Stimulated activated CD4-positive, alpha-beta T cell treated with anti-CD3 and anti-CD28 coated beads, Interleukin-1b, Interleukin-23, amount 100 ng/mL, for 48 hours (primary cell): ENCODE measurements around the gene HADH.
A peak's percentile ranks its signal among the peaks of the same experiment; 100 is the strongest.
"Not testable (repeated sequence)": the region's sequence is repeated elsewhere in the genome, so short reads cannot be mapped to it uniquely, and the experiment has no call there.

ENCODE experiments used
- DNase-seq: peaks from one replicate; pipeline ENCODE4 v3.0.0-alpha.2; 2020

The HADH gene

DNA sequence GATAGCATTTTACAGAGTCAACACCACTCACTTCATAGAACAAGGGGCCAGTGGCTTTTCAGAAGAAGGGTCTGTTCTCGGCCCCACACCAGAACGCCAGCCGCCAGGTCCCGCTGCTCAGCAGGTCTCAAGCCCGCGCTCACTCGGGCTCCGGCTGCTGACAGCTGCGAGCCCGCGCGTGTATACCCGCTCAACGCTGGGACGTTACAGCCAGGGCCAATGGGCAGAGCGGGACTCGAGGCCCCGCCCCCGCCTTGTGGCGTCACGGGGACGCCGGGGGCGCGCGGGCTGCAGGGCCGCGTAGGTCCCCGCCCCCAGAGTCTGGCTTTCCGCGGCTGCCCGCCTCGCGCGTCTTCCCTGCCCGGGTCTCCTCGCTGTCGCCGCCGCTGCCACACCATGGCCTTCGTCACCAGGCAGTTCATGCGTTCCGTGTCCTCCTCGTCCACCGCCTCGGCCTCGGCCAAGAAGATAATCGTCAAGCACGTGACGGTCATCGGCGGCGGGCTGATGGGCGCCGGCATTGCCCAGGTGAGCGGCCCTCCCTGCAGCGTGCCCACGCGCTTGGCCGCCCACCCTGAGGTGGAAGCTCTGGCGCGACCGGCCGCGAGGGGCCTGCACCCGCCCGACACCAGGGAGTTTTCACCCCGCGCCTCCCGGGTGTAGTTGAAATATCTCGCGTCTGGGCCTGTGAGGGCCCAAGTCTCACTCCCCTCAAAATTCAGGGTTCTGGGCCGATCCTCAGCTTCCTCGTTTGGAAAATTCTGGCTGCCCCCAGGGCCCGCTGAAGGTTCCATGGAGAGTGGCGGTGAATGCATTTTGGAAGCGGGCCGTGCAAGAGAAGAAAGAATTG, at the start of gene HADH:
HADH (plus strand) TSS at position 353 of the 850 bp plus-strand sequence; CDS start at position 397, 44 bp downstream.
- peak; percentile 93 for DNase-seq

DNA sequence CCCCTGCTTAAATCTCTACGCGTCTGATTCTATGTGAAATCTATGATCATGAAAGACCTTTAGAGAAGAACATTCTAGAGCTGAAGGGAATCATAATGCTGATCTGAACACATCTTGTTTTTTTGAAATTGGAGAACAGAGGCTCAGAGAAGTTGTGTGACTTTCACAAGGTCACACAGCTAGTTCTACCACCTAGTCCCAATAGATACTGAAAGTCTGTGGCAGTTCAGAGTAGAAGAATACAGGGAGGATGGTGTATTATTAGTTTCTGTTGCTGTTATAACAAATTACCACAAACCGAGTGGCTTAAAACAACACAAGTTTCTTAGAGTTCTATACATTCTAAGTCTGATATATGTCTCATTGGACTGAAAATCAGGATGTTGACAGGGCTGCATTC, 43.9 kb upstream of the HADH start:
- no peak for DNase-seq

DNA sequence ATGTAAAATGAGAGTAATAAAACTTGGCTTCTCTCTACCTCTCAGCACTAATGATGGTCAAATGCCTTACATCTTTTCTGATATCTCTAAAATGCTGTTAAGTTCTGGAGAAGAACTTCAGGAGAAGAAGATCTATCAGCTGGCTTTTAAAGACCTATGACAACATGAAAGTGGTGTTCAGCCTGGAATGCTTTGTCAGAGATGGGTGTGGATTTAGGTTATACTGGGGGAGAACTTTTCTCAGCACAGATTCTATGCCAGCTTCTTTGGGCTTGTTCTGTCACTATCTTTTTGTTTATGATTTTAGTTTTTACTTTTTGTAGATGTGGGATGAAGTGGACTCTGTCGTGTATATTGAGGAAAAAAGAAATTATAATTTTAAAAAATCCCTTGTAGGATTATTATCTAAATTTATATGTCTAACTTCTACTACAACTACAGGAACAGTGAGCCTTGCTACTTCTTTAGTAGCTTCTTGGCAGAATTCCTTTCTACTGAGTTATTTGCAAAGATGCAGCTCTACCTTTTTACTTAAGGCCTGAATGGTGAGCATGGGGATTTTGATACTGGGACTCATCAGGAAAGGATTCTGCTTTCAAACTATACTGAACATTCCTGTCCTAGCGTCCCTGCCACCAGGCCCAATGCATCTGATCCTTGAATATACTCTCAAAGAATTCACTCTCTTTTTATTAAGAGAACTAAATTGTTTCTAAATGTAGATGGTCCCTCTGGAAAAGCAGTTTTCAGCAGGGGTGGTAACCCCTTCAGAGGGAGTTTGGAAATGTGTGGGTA, 38.7 kb upstream of the HADH start:
- no peak for DNase-seq

DNA sequence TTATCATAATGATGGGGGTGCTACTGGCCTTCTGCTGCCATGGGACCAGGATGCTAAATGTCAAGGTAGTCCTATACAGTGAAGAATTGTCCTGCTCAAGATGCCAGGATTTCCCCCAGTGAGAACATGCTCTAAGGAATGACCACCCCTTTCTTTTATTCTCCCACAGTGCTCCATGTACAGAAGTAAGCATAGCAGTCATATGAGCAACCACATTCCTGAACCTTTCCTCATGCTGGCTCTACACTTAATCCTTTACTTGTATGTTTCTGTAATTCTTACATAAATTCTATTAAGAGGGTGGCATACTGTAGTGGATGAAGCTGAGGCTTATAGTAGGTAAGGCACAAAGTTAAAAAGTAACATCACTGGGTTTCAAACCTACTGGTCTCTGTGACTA, 38.1 kb upstream of the HADH start:
- DNase-seq, result no peak

DNA sequence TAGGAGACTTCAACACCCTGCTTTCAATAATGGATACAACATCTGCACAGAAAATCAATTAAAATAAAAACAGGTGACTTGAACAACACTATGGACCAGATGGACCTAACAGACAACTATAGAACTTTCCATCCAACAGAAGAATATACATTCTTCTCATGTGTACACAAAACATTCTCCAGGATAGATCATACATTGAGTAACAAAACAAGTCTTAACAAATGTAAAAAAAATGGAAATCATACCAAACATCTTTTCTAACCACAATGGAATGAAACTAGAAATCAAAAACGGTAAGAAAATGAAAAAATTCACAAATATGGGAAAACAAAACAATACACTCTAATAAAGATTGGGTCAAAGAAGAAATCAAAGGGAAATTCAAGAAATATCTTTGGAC, 33.7 kb upstream of the HADH start:
- DNase-seq, result no peak

DNA sequence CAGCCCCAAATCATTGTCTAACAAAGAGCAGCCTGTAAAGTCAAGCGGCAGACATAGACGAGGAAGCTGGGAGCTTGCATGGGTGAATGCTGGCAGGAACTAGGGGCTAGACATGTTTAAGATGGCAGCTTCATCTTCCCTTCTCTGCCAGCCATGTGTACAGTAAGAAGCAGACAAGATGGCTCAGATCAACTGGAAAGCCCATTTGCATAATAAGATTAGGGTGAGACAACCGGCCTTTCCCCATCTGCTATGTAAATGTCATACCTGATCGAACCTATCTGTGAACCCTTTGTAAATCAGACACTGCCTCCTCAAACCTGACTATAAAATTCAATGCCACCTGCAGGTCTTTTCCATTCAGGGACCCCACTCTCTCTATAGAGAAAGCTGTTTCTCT, 22.8 kb upstream of the HADH start:
- DNase-seq, result no peak

DNA sequence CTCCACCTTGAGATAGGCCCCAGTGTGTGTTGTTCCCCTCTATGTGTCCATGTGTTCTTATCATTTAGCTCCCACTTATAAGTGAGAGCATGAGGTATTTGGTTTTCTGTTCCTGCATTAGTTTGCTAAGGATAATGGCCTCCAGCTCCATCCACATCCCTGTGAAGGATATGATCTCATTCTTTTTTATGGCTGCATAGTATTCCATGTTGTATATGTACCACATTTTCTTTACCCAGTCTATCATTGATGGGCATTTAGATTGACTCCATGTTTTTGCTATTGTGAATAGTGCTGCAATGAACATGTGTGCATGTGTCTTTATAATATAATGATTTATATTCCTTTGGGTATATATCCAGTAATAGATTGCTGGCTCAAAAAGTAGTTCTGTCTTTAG, 22.2 kb upstream of the HADH start:
- DNase-seq, result not testable (repeated sequence)

DNA sequence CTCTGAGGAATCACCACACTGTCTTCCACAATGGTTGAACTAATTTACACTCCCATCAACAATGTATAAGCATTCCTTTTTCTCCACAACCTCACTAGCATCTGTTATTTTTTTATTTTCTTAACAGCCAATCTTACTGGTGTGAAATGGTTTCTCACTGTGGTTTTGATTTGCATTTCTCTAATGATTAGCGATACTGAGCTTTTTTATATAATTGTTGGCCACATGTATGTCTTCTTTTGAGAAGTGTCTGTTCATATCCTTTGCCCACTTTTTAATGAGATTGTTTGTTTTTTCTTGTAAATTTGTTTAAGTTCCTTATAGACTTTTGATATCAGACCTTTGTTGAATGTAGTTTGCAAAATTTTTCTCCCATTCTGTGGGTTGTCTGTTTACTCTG, 21.8 kb upstream of the HADH start:
- not testable (repeated sequence) for DNase-seq

DNA sequence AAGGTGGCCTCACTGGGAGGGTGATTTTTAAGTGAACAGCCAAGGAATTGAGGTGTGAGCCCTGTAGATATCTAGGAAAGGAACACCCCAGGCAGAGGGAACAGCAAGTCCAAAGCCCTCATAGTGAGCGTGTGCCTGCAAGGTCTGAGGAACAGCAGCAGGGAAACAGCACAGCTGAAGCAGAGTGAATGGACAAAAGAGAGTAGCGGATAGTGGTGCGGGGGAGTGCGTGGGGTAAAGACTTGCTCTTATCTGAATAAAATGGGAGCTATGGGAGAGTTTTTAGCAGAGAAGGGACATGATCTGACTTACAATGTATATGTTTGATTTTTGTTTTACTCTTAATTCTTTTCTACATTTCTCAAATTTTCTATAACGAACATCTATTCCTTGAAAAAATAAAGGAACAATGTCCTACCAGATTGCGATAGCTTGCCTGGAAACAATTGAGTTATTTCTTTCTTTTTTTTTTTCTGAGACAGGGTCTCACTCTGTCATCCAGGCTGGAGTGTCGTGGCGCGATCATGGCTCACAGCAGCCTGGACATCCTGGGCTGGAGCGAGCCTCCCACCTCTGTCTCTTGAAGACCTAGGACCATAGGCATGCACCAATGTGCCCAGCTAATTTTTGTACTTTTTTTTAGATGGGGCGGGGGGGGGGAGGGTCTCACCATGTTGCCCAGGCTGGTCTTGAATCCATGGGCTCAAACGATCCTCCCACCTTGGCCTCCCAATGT, 19.5 kb upstream of the HADH start:
- DNase-seq, result no peak

DNA sequence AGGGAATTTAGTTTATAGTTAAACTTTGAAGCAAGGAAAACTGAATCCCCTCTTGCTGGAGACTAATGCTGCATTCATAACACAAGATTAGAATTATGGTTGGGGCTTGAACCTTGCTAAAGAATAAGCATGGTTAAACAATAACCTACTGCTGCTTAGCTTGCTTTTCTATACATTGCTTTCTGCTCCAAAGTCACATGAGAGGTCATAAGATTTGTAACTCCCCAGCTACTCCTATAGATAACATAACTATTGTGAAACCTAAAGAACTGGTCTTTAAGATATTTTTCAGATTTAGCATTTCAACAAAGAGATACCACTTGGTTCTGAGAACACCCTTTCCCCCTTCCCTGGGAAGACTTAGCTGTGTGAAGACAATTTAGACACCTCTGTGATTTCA, 17.1 kb upstream of the HADH start:
- no peak for DNase-seq

DNA sequence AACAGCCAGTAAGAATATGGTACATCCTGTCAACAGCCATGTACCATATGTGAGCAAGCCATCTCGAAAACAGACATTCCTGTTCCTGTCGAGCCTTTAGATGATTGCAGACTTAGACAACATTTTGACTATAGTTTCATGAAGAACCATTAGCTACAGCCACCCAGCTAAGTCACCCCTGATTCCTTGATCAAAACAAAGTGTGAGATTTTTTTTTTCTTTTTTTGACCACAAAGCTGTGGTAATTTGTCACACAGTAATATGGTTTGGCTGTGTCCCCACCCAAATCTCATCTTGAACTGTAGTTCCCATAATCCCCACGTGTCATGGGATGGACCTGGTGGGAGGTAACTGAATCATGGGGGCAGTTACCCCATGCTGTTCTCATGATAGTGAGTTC, 15.2 kb upstream of the HADH start:
- DNase-seq, result no peak

DNA sequence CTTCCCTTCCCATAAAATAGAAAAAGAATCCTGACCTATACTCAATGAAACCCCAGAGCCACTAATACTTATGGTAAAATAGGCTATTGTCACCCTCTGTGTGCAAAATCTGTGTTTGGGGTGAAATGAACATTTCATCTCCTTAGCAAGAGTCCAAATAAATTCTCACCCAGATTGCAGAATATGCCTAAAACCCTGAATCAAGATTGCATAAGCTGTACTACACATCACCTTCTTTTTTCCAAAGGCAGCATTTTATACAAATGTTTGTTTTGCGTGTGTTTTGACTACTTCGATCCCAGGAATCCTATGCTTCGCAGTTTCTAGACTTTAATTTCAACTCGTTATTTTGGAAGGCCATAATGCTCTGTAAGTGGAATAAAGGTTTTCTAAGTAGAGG, 12.2 kb upstream of the HADH start:
- no peak for DNase-seq

DNA sequence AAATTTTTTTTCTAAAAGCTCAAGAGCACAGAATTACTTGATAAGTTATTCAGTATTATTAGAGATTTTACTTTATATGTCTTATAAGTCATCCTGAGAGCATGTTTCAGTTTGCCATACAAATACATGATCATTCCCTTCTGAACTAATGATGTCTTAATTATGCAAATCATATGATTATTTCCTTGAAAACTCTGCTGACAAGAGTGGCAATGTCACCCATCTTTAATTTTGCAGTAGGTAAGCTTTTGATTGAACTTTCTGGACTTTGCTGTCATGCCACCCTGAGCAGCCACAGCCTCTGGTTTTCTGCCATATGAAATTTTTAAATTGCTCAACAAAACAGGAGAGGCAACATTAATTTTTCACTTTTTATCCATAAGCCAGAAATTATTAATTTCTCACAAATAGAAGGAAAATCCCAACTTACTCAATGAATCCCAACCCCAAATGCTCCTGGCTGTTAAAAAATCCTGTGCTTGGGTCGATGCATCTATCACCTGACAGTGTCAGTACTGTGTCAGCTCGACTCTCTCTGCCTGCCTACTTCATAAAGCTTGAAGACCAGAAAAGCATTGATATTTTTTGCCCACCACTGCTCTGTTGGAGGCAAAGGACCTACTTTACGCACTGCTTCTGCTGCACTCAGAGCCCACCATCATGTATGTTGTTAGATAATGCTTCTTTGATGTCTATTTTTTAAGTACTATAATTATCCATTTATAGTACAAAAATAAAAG, 11.6 kb upstream of the HADH start:
- DNase-seq, result no peak

DNA sequence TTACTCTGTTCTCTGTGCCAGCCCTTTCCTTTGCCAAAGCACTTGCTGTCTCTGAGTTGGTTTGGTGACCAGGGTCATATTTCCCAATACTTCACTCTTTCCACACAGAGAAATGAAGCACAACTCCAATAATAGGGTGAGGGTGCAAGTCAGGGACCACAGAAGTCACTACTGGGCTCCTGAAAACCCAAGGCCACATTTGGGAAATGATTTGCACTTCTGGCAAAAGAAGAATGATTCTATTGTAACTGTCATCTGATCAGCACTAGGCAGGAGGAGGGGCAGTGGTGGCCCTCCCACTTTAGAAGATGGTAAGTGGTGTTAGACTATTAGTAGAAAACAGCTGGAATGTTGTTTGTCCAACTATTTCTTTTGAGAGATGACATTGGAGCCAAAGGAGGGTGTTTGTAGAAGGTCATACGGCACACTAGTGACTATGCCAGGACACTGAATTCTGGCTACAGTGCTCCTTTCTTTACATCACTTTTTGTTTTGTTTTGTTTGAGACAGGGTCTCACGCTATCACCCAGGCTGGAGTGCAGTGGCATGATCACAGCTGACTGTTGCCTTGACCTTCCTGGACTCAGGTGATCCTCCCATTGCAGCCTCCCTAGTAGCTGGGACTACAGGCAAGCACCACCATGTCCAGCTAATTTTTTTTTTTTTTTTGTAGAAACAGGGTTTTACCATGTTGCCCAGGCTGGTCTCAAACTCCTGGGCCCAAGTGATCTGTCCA, 10.8 kb upstream of the HADH start:
- no peak for DNase-seq

DNA sequence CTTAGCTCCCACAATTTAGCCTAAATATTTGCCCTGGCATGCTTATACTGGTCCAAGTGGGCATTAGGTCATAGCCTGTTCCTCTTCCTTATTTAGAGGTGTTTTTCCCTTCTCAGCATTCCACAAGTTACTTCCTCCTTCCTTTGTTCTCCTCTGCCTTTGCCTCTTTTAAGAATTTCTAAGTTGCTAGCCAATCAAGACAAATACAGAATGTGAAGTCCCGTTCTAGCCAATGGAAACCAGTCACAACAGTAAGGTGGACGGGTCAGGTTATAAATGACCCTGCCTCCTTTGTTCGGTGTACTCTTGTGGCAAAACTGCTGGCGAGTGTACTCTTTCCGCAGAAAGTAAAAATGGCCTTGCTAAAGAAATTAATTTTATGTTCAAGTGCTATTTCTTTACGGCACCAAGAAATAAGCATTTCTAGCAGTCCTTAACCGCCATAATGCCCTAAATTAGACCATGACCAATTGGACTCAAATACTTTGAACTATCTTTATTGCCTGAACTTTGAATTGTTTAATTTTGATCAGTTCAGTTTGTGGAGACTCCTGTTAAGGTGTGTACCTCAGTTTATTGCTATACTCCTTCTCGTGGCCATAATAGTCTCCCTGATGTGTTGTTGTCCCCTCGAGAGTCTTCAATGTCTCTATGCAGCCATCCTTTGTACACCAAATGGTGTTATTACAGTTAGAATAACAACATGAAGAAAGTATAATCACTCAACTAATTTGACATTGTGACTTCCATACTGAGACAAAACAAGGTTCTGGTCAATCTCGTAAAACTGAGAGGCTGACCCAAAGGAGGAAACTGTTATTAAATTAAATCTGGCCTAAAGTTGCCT, 1.6 kb upstream of the HADH start:
- no peak for DNase-seq

DNA sequence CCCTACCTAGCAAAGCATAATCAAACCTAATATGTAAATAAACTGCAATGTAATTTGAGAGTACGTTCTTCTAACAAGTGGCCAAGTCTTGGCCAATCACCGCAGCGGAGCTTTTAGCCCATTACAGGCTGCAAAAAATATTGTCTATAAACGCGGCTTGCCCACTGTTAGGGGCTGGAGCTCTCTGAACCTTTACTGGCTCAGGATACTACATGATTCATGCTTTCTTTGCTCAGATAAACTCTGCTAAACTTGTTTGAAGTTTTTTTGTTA, 990 bp upstream of the HADH start:
- DNase-seq, result no peak

DNA sequence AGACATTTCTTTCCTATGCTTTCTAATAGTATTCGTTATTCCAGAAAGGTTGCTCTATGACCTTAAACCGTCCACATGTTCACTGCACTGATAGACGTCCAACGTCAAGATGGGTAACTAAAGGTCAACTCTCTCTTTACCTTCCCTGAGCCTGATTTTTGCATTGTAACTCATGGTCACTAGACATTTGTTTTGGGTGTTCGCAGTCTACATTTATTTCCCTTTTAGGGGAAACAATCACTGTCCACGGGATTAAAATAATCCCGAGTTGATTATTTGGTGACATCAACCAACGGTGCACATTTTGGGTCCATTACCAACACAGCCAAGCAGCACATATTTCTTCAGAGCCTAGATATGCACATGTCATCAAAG, 540 bp upstream of the HADH start:
- no peak for DNase-seq

DNA sequence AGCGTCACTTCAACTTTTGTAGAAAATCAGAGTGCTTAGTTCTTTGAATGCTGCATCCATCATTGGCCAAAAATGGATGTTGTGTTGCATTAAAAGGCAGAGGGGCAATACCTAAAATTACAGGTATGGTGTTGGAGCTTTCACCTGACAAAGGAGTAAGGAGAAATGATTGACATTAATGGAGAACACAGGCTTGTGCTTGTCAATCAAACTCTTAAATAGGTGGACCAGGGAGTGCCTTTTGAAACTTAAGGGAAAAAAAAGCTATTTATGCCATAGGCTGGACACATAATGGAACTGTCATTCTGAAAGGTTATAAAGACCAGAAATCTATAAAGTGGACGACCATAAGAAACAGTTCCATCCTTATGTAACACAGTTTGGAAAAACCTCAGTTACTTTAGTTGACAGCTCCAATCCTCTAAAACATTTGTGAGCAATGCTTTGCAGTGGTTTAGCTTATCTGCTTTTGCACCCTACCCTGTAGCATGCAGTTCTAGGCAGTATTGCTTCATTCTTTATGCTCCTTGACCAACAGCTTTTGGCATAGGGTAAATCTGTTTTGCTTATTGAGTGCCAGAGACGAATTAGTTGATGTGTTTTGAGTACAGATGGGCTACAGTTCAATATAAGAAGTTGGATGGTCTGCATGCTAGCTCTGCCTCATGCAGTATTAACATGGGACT, 2.4 kb downstream of the HADH start:
- no peak for DNase-seq

DNA sequence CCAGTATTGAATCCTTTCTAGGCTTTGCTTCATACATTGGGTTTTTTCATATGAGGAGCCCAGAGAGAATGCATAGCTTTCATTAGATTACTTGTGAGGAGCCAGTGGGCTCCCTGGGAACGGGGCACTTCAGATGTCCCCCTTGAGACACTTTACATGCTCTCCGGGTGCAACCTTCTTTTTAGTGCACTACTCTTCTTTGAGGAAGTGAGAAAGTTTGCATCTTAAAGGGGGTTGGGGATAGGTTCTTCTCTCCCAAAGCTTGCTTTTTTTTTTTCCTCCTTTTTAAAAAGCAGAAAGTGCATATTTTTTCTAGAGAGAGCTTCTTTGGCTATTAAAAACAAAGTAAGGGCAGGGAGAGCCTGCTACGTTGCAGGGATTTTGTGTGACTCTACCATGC, 4.3 kb downstream of the HADH start:
- no peak for DNase-seq

DNA sequence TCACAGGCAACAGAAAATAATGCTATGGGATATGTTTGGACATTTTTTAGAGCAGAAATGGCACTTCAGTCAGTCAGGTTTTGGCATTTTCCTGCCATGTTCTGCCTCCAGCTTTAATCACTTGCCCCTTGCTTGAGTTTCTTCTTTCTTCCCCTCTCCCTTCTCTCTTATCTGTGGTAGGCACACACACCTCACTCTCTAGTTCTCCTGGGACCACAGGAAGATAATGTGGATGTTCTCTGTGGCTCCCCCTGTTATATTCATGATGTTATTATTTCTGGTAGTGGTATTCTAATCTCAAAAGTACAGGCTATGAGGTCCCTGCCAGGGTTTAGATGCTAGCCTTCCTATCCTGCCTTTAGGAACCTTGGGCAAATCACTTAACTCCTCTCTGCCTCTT, 5.2 kb downstream of the HADH start:
- DNase-seq, result no peak
